ENCODE data around the gene SP140L. TPM values are rescaled to one million over a fixed set of nuclear protein-coding genes. Genes with fewer than 3 reads are reported as not detected.

Gene SP140L
- polyA plus RNA-seq, 4 donors, result 8.9 to 13.5 (median 11.2) TPM

GRCh38 chr2:230447455-230448451, 120.8 kb downstream of the SP140L start:
- no peak for DNase-seq (ENCODE audit: low read depth in 4 of 4, low spot score in 2 of 4)

GRCh38 chr2:230449901-230450467, 123.0 kb downstream of the SP140L start:
- no peak for DNase-seq (ENCODE audit: low read depth in 4 of 4, low spot score in 2 of 4)

GRCh38 chr2:230453006-230453405, 126.0 kb downstream of the SP140L start:
- DNase-seq (ENCODE audit: low read depth in 4 of 4, low spot score in 2 of 4), result no peak

Other genes with a start within 250 kb of the SP140L start
- gene SP110, start 107.2 kb upstream of the SP140L start, polyA plus RNA-seq (ENCODE audit: insufficient read length in 4 of 4), result 10 to 100 TPM; 17.4 to 24.5 (median 19.7) TPM
- gene SP140, start 101.5 kb upstream of the SP140L start, polyA plus RNA-seq (ENCODE audit: insufficient read length in 4 of 4), result 1 to 10 TPM in 2 of 4 donors, under 1 TPM in 2; 0.24 to 1.4 (median 0.91) TPM
- 10 to 100 TPM; 23.9 to 29.3 (median 26.3) TPM for gene SP100, start 89.0 kb downstream of the SP140L start, polyA plus RNA-seq (ENCODE audit: insufficient read length in 4 of 4)

All from left renal cortex interstitium (tissue), 4 donors.